GM23338 (cell line): ENCODE measurements around the gene LCLAT1. TPM values are rescaled to one million over a fixed set of nuclear protein-coding genes. Genes with fewer than 3 reads are reported as not detected.

Source experiments
- ATAC-seq: fragments of 200-7000 bp; cut with Tn5 transposase; 3 replicates; pipeline ENCODE4 v1.9.1; 2020
- DNase-seq: peaks from one replicate; pipeline ENCODE4 v3.0.0-alpha.2; 2015; ENCODE audit warnings: low spot score
- H2AFZ ChIP-seq: fragments of 200-600 bp; sonication (generic); 2 replicates; pipeline ENCODE4 v1.8.0; 2016; ENCODE audit warnings: antibody characterized with exemption, mild to moderate bottlenecking, moderate library complexity
- H3F3A ChIP-seq: fragments of 200-600 bp; sonication (generic); replicated peaks from 2 replicates; pipeline ENCODE4 v1.8.0; 2017; ENCODE audit warnings: antibody characterized with exemption, mixed run types, low read depth
- H3K27ac ChIP-seq: fragments of 200-600 bp; sonication (generic); 2 replicates; pipeline ENCODE4 v1.6.1; 2016; ENCODE audit warnings: low read depth
- H3K27me3 ChIP-seq: fragments of 200-600 bp; sonication (generic); 2 replicates; pipeline ENCODE4 v1.8.0; 2016; ENCODE audit warnings: mild to moderate bottlenecking, mixed run types, moderate library complexity; ENCODE audit not compliant: insufficient read depth
- H3K36me3 ChIP-seq: fragments of 200-600 bp; sonication (generic); 2 replicates; pipeline ENCODE4 v1.8.0; 2016; ENCODE audit warnings: mild to moderate bottlenecking; ENCODE audit not compliant: insufficient read depth
- H3K4me1 ChIP-seq: fragments of 200-600 bp; sonication (generic); 2 replicates; pipeline ENCODE4 v1.8.0; 2016; ENCODE audit warnings: mild to moderate bottlenecking, moderate library complexity; ENCODE audit not compliant: insufficient read depth
- H3K4me2 ChIP-seq: fragments of 200-600 bp; sonication (generic); 2 replicates; pipeline ENCODE4 v1.7.1; 2017; ENCODE audit warnings: mixed run types
- H3K4me3 ChIP-seq: fragments of 200-600 bp; sonication (generic); 2 replicates; pipeline ENCODE4 v1.6.1; 2016; ENCODE audit warnings: mixed run types
- H3K79me2 ChIP-seq: fragments of 200-600 bp; sonication (generic); replicated peaks from 2 replicates; pipeline ENCODE4 v1.8.0; 2017; ENCODE audit warnings: mild to moderate bottlenecking; ENCODE audit not compliant: insufficient read depth
- H3K9me2 ChIP-seq: fragments of 200-600 bp; sonication (generic); 2 replicates; pipeline ENCODE4 v1.8.0; 2017; ENCODE audit not compliant: insufficient read depth
- H4K20me1 ChIP-seq: fragments of 200-600 bp; sonication (generic); replicated peaks from 2 replicates; pipeline ENCODE4 v1.8.0; 2017; ENCODE audit warnings: mild to moderate bottlenecking; ENCODE audit not compliant: insufficient read depth
- H3K27ac Mint-ChIP-seq: 2 replicates; pipeline ENCODE4 v1.8.0; 2020; ENCODE audit warnings: inconsistent platforms, mild to moderate bottlenecking, moderate library complexity, mixed read lengths
- H3K27me3 Mint-ChIP-seq: 3 replicates; pipeline ENCODE4 v1.8.0; 2022; ENCODE audit warnings: low read depth, mild to moderate bottlenecking, moderate library complexity, mixed read lengths, inconsistent platforms; ENCODE audit not compliant: insufficient read depth, poor library complexity
- H3K36me3 Mint-ChIP-seq: 3 replicates; pipeline ENCODE4 v1.8.0; 2021; ENCODE audit warnings: low read depth, mild to moderate bottlenecking, inconsistent platforms, moderate library complexity, mixed read lengths
- H3K4me1 Mint-ChIP-seq: 3 replicates; pipeline ENCODE4 v1.8.0; 2020; ENCODE audit warnings: mild to moderate bottlenecking, inconsistent platforms, mixed read lengths
- H3K4me3 Mint-ChIP-seq: 3 replicates; pipeline ENCODE4 v1.8.0; 2021; ENCODE audit warnings: moderate library complexity, mild to moderate bottlenecking, inconsistent platforms, mixed read lengths
- H3K9me3 Mint-ChIP-seq: 3 replicates; pipeline ENCODE4 v1.8.0; 2020; ENCODE audit warnings: moderate library complexity, mild to moderate bottlenecking, inconsistent platforms, mixed read lengths
- CREB1 ChIP-seq: fragments of 250-450 bp; sonication (Bioruptor Pico); IDR thresholded peaks from 2 replicates; pipeline ENCODE4 v1.5.0; 2020; ENCODE audit warnings: low read depth, mild to moderate bottlenecking, moderate library complexity
- EZH2 ChIP-seq: fragments of 200-600 bp; sonication (generic); IDR thresholded peaks from one replicate; pipeline ENCODE4 v1.8.0; 2017; ENCODE audit warnings: antibody characterized with exemption, mild to moderate bottlenecking, low read depth; ENCODE audit not compliant: unreplicated experiment
- EZH2phosphoT487 ChIP-seq: fragments of 200-600 bp; sonication (generic); IDR thresholded peaks from one replicate; pipeline ENCODE4 v1.8.1; 2018; ENCODE audit warnings: antibody characterized with exemption; ENCODE audit not compliant: unreplicated experiment
- JUNB ChIP-seq: IDR thresholded peaks from one replicate; pipeline ENCODE4 v1.6.1; 2016; ENCODE audit warnings: antibody characterized with exemption; ENCODE audit not compliant: unreplicated experiment
- NANOG ChIP-seq: IDR thresholded peaks from 2 replicates; pipeline ENCODE4 v1.6.1; 2016; ENCODE audit warnings: antibody characterized with exemption, borderline replicate concordance
- POLR2AphosphoS5 ChIP-seq: IDR thresholded peaks from 2 replicates; pipeline ENCODE4 v1.6.1; 2016; ENCODE audit warnings: antibody characterized with exemption, low read depth
- STAT1 ChIP-seq: IDR thresholded peaks from one replicate; pipeline ENCODE4 v1.6.1; 2016; ENCODE audit warnings: antibody characterized with exemption; ENCODE audit not compliant: unreplicated experiment
- ZNF114 ChIP-seq: fragments of 250-450 bp; sonication (Bioruptor Pico); IDR thresholded peaks from 2 replicates; pipeline ENCODE4 v1.5.0; 2020; ENCODE audit warnings: mild to moderate bottlenecking, moderate library complexity
- ZNF331 ChIP-seq: fragments of 250-450 bp; sonication (Bioruptor Pico); IDR thresholded peaks from 2 replicates; pipeline ENCODE4 v1.5.0; 2020; ENCODE audit warnings: low read depth, mild to moderate bottlenecking, moderate library complexity
- polyA plus RNA-seq: library from polyadenylated mRNA; unstranded; fragments of >200 nt; fragmentation: Nextera tagmentation; extraction: Ambion mirVana; gene quantifications from 2 replicates; pipeline ENCODE4 v1.2.1, GENCODE V29; 2016
- total RNA-seq: library from RNA; depleted of rRNA; stranded (reverse); fragments of >200 nt; shearing (Covaris generic); gene quantifications from 2 replicates; pipeline ENCODE4 v1.2.3, GENCODE V29; 2014
- TF ChIP-seq, protein P1 (sequence below), 2 experiments: fragments of 200-600 bp in 1 of 2; sonication (generic) in 1 of 2; conservative IDR thresholded peaks; 2 replicates each; pipeline versions ENCODE4 v1.5.1 to v1.6.1; 2016 to 2017; ENCODE audit warnings: antibody characterized with exemption in 2 of 2, low read depth in 2 of 2, mild to moderate bottlenecking in 2 of 2, moderate library complexity in 1 of 2
- TF ChIP-seq, protein P2 (sequence below): fragments of 250-450 bp; sonication (Bioruptor Pico); IDR thresholded peaks from 2 replicates; pipeline ENCODE4 v1.5.0; 2020; ENCODE audit warnings: mild to moderate bottlenecking, moderate library complexity
- TF ChIP-seq, protein P3 (sequence below): IDR thresholded peaks from 2 replicates; pipeline ENCODE4 v1.6.1; 2016; ENCODE audit warnings: antibody characterized with exemption
- TF ChIP-seq, protein P4 (sequence below): IDR thresholded peaks from one replicate; pipeline ENCODE4 v1.6.1; 2018; ENCODE audit warnings: antibody characterized with exemption; ENCODE audit not compliant: unreplicated experiment

LCLAT1 gene
- total and polyA plus RNA-seq, 2 experiments from 2014 or later: 11.5 to 30.1 TPM

DNA sequence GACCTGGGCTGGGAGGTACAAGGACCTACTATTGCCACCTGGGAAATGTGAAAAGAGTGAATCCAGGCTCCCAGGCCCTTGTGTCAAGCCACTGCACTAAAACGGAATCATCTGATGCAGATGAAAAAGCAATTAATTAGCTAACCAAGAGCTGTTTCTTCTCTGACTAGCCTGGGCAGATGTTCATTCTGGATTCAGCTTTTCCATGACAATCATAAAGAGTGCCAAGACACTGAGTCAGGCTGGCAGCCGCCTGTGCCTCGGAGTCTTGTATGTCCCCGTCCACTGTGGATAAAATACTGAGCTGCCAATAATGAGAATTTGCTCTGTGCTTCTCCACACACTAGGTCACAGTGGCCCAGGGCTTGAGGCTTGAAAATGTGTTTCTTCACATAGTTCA is 21.7 kb upstream of the LCLAT1 start:
- Mint-ChIP-seq H3K4me1 (peaks cover 20% of the 10 kb centered on the region), H3K27ac (no peak overlapping the region), H3K9me3 (no peaks in the 10 kb centered on the region)

More for the DNA sequence above, 21.7 kb upstream of the LCLAT1 start:
- H3F3A ChIP-seq: no peaks in the 10 kb centered on the region
- H4K20me1 ChIP-seq: no peaks in the 10 kb centered on the region
- no peaks in the 10 kb centered on the region for H3K27me3 ChIP-seq
- H3K79me2 ChIP-seq: no peaks in the 10 kb centered on the region
- no peak overlapping the region for H3K4me2 ChIP-seq
- ATAC-seq (no peak), DNase-seq (no peak)
- no peaks in the 10 kb centered on the region for H3K36me3 Mint-ChIP-seq
- H3K4me3 Mint-ChIP-seq: no peak overlapping the region
- no peak overlapping the region for H3K4me3 ChIP-seq
- H2AFZ ChIP-seq: no peak overlapping the region
- H3K27me3 Mint-ChIP-seq: no peaks in the 10 kb centered on the region
- TF ChIP-seq, protein P1, sequence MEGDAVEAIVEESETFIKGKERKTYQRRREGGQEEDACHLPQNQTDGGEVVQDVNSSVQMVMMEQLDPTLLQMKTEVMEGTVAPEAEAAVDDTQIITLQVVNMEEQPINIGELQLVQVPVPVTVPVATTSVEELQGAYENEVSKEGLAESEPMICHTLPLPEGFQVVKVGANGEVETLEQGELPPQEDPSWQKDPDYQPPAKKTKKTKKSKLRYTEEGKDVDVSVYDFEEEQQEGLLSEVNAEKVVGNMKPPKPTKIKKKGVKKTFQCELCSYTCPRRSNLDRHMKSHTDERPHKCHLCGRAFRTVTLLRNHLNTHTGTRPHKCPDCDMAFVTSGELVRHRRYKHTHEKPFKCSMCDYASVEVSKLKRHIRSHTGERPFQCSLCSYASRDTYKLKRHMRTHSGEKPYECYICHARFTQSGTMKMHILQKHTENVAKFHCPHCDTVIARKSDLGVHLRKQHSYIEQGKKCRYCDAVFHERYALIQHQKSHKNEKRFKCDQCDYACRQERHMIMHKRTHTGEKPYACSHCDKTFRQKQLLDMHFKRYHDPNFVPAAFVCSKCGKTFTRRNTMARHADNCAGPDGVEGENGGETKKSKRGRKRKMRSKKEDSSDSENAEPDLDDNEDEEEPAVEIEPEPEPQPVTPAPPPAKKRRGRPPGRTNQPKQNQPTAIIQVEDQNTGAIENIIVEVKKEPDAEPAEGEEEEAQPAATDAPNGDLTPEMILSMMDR (conservative IDR thresholded peaks at IDR 0.05; ENCODE audit: low read depth in 2 of 2): no peak
- TF ChIP-seq, protein P2, sequence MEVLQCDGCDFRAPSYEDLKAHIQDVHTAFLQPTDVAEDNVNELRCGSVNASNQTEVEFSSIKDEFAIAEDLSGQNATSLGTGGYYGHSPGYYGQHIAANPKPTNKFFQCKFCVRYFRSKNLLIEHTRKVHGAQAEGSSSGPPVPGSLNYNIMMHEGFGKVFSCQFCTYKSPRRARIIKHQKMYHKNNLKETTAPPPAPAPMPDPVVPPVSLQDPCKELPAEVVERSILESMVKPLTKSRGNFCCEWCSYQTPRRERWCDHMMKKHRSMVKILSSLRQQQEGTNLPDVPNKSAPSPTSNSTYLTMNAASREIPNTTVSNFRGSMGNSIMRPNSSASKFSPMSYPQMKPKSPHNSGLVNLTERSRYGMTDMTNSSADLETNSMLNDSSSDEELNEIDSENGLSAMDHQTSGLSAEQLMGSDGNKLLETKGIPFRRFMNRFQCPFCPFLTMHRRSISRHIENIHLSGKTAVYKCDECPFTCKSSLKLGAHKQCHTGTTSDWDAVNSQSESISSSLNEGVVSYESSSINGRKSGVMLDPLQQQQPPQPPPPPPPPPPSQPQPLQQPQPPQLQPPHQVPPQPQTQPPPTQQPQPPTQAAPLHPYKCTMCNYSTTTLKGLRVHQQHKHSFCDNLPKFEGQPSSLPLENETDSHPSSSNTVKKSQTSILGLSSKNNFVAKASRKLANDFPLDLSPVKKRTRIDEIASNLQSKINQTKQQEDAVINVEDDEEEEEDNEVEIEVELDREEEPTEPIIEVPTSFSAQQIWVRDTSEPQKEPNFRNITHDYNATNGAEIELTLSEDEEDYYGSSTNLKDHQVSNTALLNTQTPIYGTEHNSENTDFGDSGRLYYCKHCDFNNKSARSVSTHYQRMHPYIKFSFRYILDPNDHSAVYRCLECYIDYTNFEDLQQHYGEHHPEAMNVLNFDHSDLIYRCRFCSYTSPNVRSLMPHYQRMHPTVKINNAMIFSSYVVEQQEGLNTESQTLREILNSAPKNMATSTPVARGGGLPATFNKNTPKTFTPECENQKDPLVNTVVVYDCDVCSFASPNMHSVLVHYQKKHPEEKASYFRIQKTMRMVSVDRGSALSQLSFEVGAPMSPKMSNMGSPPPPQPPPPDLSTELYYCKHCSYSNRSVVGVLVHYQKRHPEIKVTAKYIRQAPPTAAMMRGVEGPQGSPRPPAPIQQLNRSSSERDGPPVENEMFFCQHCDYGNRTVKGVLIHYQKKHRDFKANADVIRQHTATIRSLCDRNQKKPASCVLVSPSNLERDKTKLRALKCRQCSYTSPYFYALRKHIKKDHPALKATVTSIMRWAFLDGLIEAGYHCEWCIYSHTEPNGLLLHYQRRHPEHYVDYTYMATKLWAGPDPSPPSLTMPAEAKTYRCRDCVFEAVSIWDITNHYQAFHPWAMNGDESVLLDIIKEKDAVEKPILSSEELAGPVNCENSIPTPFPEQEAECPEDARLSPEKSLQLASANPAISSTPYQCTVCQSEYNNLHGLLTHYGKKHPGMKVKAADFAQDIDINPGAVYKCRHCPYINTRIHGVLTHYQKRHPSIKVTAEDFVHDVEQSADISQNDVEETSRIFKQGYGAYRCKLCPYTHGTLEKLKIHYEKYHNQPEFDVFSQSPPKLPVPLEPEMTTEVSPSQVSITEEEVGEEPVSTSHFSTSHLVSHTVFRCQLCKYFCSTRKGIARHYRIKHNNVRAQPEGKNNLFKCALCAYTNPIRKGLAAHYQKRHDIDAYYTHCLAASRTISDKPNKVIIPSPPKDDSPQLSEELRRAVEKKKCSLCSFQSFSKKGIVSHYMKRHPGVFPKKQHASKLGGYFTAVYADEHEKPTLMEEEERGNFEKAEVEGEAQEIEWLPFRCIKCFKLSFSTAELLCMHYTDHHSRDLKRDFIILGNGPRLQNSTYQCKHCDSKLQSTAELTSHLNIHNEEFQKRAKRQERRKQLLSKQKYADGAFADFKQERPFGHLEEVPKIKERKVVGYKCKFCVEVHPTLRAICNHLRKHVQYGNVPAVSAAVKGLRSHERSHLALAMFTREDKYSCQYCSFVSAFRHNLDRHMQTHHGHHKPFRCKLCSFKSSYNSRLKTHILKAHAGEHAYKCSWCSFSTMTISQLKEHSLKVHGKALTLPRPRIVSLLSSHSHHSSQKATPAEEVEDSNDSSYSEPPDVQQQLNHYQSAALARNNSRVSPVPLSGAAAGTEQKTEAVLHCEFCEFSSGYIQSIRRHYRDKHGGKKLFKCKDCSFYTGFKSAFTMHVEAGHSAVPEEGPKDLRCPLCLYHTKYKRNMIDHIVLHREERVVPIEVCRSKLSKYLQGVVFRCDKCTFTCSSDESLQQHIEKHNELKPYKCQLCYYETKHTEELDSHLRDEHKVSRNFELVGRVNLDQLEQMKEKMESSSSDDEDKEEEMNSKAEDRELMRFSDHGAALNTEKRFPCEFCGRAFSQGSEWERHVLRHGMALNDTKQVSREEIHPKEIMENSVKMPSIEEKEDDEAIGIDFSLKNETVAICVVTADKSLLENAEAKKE (CRISPR knock-in tag): no peak
- no peak for TF ChIP-seq JUNB
- no peak for TF ChIP-seq ZNF114
- TF ChIP-seq CREB1 (CRISPR knock-in tag): no peak
- TF ChIP-seq POLR2AphosphoS5: no peak
- TF ChIP-seq, protein P3, sequence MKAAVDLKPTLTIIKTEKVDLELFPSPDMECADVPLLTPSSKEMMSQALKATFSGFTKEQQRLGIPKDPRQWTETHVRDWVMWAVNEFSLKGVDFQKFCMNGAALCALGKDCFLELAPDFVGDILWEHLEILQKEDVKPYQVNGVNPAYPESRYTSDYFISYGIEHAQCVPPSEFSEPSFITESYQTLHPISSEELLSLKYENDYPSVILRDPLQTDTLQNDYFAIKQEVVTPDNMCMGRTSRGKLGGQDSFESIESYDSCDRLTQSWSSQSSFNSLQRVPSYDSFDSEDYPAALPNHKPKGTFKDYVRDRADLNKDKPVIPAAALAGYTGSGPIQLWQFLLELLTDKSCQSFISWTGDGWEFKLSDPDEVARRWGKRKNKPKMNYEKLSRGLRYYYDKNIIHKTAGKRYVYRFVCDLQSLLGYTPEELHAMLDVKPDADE: no peak
- TF ChIP-seq EZH2phosphoT487: no peak
- TF ChIP-seq STAT1: no peak
- no peak for TF ChIP-seq NANOG
- TF ChIP-seq, protein P4, sequence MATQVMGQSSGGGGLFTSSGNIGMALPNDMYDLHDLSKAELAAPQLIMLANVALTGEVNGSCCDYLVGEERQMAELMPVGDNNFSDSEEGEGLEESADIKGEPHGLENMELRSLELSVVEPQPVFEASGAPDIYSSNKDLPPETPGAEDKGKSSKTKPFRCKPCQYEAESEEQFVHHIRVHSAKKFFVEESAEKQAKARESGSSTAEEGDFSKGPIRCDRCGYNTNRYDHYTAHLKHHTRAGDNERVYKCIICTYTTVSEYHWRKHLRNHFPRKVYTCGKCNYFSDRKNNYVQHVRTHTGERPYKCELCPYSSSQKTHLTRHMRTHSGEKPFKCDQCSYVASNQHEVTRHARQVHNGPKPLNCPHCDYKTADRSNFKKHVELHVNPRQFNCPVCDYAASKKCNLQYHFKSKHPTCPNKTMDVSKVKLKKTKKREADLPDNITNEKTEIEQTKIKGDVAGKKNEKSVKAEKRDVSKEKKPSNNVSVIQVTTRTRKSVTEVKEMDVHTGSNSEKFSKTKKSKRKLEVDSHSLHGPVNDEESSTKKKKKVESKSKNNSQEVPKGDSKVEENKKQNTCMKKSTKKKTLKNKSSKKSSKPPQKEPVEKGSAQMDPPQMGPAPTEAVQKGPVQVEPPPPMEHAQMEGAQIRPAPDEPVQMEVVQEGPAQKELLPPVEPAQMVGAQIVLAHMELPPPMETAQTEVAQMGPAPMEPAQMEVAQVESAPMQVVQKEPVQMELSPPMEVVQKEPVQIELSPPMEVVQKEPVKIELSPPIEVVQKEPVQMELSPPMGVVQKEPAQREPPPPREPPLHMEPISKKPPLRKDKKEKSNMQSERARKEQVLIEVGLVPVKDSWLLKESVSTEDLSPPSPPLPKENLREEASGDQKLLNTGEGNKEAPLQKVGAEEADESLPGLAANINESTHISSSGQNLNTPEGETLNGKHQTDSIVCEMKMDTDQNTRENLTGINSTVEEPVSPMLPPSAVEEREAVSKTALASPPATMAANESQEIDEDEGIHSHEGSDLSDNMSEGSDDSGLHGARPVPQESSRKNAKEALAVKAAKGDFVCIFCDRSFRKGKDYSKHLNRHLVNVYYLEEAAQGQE: no peak
- TF ChIP-seq ZNF331 (CRISPR knock-in tag): no peak
- no peak for TF ChIP-seq EZH2
- H3K4me1 ChIP-seq: peaks cover 15% of the 10 kb centered on the region
- no peak overlapping the region for H3K27ac ChIP-seq
- no peaks in the 10 kb centered on the region for H3K9me2 ChIP-seq
- no peaks in the 10 kb centered on the region for H3K36me3 ChIP-seq
